HEK293 (cell line): Measurements from ENCODE around the gene REX1BD.

ENCODE experiments used
- CTCF ChIA-PET: fragments of 350-600 bp; formaldehyde crosslinking; extraction: SDS; loops from one replicate; lab custom pipeline; 2021; ENCODE audit warnings: antibody characterized with exemption; lab: Yijun Ruan, JAX
- POLR2A ChIA-PET: fragments of 300-600 bp; formaldehyde crosslinking; extraction: SDS; loops from one replicate; lab custom pipeline; 2020; ENCODE audit warnings: antibody characterized with exemption, inconsistent platforms; lab: Yijun Ruan, JAX
- H3K27ac ChIP-seq: fragments of 200-500 bp; sonication (Bioruptor generic); 2 replicates; pipeline ENCODE4 v1.5.1; 2014; ENCODE audit warnings: low read depth, low read length, control low read depth, inconsistent platforms; ENCODE audit errors: extremely low read depth
- H3K36me3 ChIP-seq, 2 experiments: fragments of 200-500 bp in 1 of 2; sonication (Bioruptor generic) in 1 of 2; 1 replicate in 1 of 2; 2 replicates in 1 of 2; pipeline ENCODE4 v1.5.1; 2014 to 2017; ENCODE audit warnings: inconsistent platforms in 2 of 2, low read length in 2 of 2; ENCODE audit not compliant: control insufficient read depth in 2 of 2, insufficient read depth in 1 of 2
- H3K4me1 ChIP-seq: fragments of 200-500 bp; sonication (Bioruptor generic); 2 replicates; pipeline ENCODE4 v1.5.1; 2014; ENCODE audit warnings: mild to moderate bottlenecking, low read length, inconsistent platforms; ENCODE audit not compliant: control insufficient read depth, insufficient read depth
- H3K4me3 ChIP-seq: 2 replicates; pipeline ENCODE4 v1.5.1; 2011; ENCODE audit warnings: low read depth, mild to moderate bottlenecking, control low read depth, low read length, moderate library complexity
- H3K9me3 ChIP-seq: fragments of 200-500 bp; sonication (Bioruptor generic); 2 replicates; pipeline ENCODE4 v1.5.1; 2014; ENCODE audit warnings: low read depth, low read length, inconsistent platforms; ENCODE audit not compliant: control insufficient read depth, insufficient read depth
- EGR2 ChIP-seq: fragments of 450-650 bp; formaldehyde crosslinking; IDR thresholded peaks from 2 replicates; pipeline ENCODE4 v1.5.1; 2016; ENCODE audit warnings: low read depth, missing biosample characterization, missing genetic modification characterization
- MYNN ChIP-seq: fragments of 450-650 bp; formaldehyde crosslinking; IDR thresholded peaks from 2 replicates; pipeline ENCODE4 v1.5.1; 2016; ENCODE audit warnings: missing biosample characterization, missing genetic modification characterization, borderline replicate concordance
- RBAK ChIP-seq: fragments of 450-650 bp; formaldehyde crosslinking; IDR thresholded peaks from 2 replicates; pipeline ENCODE4 v1.5.1; 2016; ENCODE audit warnings: missing biosample characterization, missing genetic modification characterization
- SALL2 ChIP-seq: fragments of 450-650 bp; formaldehyde crosslinking; IDR thresholded peaks from 2 replicates; pipeline ENCODE4 v1.5.0; 2017; ENCODE audit warnings: missing biosample characterization, mild to moderate bottlenecking, missing genetic modification characterization, borderline replicate concordance
- SP2 ChIP-seq: fragments of 450-650 bp; formaldehyde crosslinking; IDR thresholded peaks from 2 replicates; pipeline ENCODE4 v1.5.1; 2016; ENCODE audit warnings: missing biosample characterization, missing genetic modification characterization
- ZNF10 ChIP-seq: fragments of 450-650 bp; formaldehyde crosslinking; IDR thresholded peaks from 2 replicates; pipeline ENCODE4 v1.5.1; 2017; ENCODE audit warnings: missing biosample characterization, missing genetic modification characterization
- ZNF121 ChIP-seq: fragments of 450-650 bp; formaldehyde crosslinking; IDR thresholded peaks from 2 replicates; pipeline ENCODE4 v1.5.1; 2016; ENCODE audit warnings: missing biosample characterization, missing genetic modification characterization
- ZNF133 ChIP-seq: fragments of 450-650 bp; formaldehyde crosslinking; IDR thresholded peaks from 2 replicates; pipeline ENCODE4 v1.5.1; 2016; ENCODE audit warnings: missing biosample characterization, missing genetic modification characterization
- ZNF174 ChIP-seq: fragments of 450-650 bp; formaldehyde crosslinking; IDR thresholded peaks from 2 replicates; pipeline ENCODE4 v1.5.0; 2017; ENCODE audit warnings: missing biosample characterization, mild to moderate bottlenecking, missing genetic modification characterization
- ZNF23 ChIP-seq: fragments of 450-650 bp; formaldehyde crosslinking; IDR thresholded peaks from 2 replicates; pipeline ENCODE4 v1.5.1; 2016; ENCODE audit warnings: missing biosample characterization, missing genetic modification characterization, borderline replicate concordance
- ZNF24 ChIP-seq: fragments of 450-650 bp; formaldehyde crosslinking; IDR thresholded peaks from 2 replicates; pipeline ENCODE4 v1.5.1; 2016; ENCODE audit warnings: missing biosample characterization, missing genetic modification characterization
- ZNF266 ChIP-seq: fragments of 450-650 bp; formaldehyde crosslinking; IDR thresholded peaks from 2 replicates; pipeline ENCODE4 v1.5.1; 2016; ENCODE audit warnings: missing biosample characterization, missing genetic modification characterization, low read depth
- ZNF394 ChIP-seq: fragments of 450-650 bp; formaldehyde crosslinking; IDR thresholded peaks from 2 replicates; pipeline ENCODE4 v1.5.1; 2016; ENCODE audit warnings: missing biosample characterization, missing genetic modification characterization, mild to moderate bottlenecking, moderate library complexity, borderline replicate concordance
- ZNF423 ChIP-seq: fragments of 450-650 bp; formaldehyde crosslinking; IDR thresholded peaks from 2 replicates; pipeline ENCODE4 v1.5.1; 2016; ENCODE audit warnings: missing biosample characterization, missing genetic modification characterization
- ZNF514 ChIP-seq: fragments of 450-650 bp; formaldehyde crosslinking; IDR thresholded peaks from 2 replicates; pipeline ENCODE4 v1.5.1; 2016; ENCODE audit warnings: missing biosample characterization, missing genetic modification characterization
- ZNF560 ChIP-seq: fragments of 450-650 bp; formaldehyde crosslinking; IDR thresholded peaks from 2 replicates; pipeline ENCODE4 v1.5.1; 2017; ENCODE audit warnings: missing biosample characterization, missing genetic modification characterization, borderline replicate concordance
- ZNF623 ChIP-seq: fragments of 450-650 bp; formaldehyde crosslinking; IDR thresholded peaks from 2 replicates; pipeline ENCODE4 v1.5.1; 2016; ENCODE audit warnings: missing biosample characterization, missing genetic modification characterization
- ZNF629 ChIP-seq: fragments of 450-650 bp; formaldehyde crosslinking; IDR thresholded peaks from 2 replicates; pipeline ENCODE4 v1.5.1; 2017; ENCODE audit warnings: missing biosample characterization, missing genetic modification characterization
- ZNF670 ChIP-seq: fragments of 450-650 bp; formaldehyde crosslinking; IDR thresholded peaks from 2 replicates; pipeline ENCODE4 v1.5.1; 2016; ENCODE audit warnings: missing biosample characterization, missing genetic modification characterization, low read depth
- ZNF707 ChIP-seq: fragments of 450-650 bp; formaldehyde crosslinking; IDR thresholded peaks from 2 replicates; pipeline ENCODE4 v1.5.1; 2016; ENCODE audit warnings: missing biosample characterization, missing genetic modification characterization
- ZNF777 ChIP-seq: fragments of 450-650 bp; formaldehyde crosslinking; IDR thresholded peaks from 2 replicates; pipeline ENCODE4 v1.5.1; 2017; ENCODE audit warnings: missing biosample characterization, missing genetic modification characterization, borderline replicate concordance
- ZNF785 ChIP-seq: fragments of 450-650 bp; formaldehyde crosslinking; IDR thresholded peaks from 2 replicates; pipeline ENCODE4 v1.5.1; 2016; ENCODE audit warnings: missing biosample characterization, missing genetic modification characterization
- ZNF791 ChIP-seq: fragments of 450-650 bp; formaldehyde crosslinking; IDR thresholded peaks from 2 replicates; pipeline ENCODE4 v1.5.1; 2016; ENCODE audit warnings: missing biosample characterization, missing genetic modification characterization
- ZXDB ChIP-seq: fragments of 450-650 bp; formaldehyde crosslinking; IDR thresholded peaks from 2 replicates; pipeline ENCODE4 v1.5.1; 2016; ENCODE audit warnings: missing biosample characterization, missing genetic modification characterization
- TF ChIP-seq, protein P1 (sequence below): sonication (generic); formaldehyde crosslinking; IDR thresholded peaks from 2 replicates; pipeline ENCODE4 v1.8.1; 2022; ENCODE audit warnings: mild to moderate bottlenecking, moderate library complexity, missing genetic modification reagents
- TF ChIP-seq, protein P2 (sequence below): fragments of 450-650 bp; formaldehyde crosslinking; IDR thresholded peaks from 2 replicates; pipeline ENCODE4 v1.5.1; 2016; ENCODE audit warnings: missing biosample characterization, missing genetic modification characterization
- TF ChIP-seq, protein P3 (sequence below): fragments of 450-650 bp; IDR thresholded peaks from 2 replicates; pipeline ENCODE4 v1.5.1; 2018; ENCODE audit warnings: missing biosample characterization, missing genetic modification characterization
- TF ChIP-seq, protein P4 (sequence below): fragments of 450-650 bp; formaldehyde crosslinking; IDR thresholded peaks from 2 replicates; pipeline ENCODE4 v1.5.1; 2016; ENCODE audit warnings: missing biosample characterization, missing genetic modification characterization
- TF ChIP-seq, protein P5 (sequence below): fragments of 450-650 bp; formaldehyde crosslinking; IDR thresholded peaks from 2 replicates; pipeline ENCODE4 v1.5.1; 2016; ENCODE audit warnings: missing biosample characterization, missing genetic modification characterization

Gene REX1BD

DNA sequence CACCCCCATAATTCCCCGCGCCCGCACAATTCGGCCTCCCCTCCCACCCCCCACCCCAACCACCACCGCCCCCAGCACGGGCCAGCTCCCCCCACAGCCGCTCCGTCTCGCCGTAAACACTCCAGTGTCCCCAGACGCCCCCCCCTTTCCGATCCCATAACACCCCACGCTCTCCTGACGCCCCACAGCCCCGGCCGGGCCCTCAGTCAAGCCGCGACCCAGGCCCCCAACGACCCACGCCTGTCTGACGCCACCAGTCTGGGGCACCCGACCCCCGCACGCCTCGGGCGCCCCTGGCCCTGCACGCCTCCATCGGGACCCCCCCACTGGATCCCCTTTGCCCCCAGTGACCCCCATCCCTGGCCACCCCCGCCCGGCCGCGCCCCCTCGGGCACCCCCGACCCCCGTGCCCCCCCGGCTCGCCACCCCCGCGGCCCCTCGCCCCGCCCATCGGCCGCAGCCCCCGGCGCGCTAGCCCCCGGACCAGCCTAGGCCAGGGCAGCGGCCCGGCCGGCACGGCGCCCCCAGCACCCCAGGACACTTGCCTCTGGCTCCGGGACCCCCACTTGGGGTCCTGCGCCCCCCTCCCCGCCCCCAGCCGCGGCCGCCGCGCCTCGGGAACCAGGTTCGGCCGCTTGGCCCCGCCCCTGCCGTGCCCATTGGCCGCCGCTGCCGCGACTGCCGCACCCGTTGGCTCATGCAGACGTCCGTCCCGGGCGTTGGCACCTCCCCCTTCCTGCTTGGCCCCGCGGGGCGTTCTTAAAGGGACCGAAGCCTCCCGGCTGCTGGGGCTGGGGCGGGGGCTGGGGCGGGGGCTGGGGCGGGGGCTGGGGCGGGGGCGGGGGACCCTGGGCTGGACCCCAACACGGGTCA lies 45.4 kb upstream of the REX1BD start, which contains the start of gene FKBP8:
TSS of gene FKBP8 (minus strand) at position 633 of the 873 bp plus-strand sequence. CDS start 1,603 bp downstream, outside the sequence.
- ChIA-PET CTCF (interaction anchor here (0.6 to 1.7 kb wide), 5 partner anchors 10 to 443 kb away, joined by 3 to 4 read pairs (median 3); partner anchors contain the start of genes COPE and DDX49), POLR2A (interaction anchor here (0.6 to 1.7 kb wide), 8 partner anchors 9 to 46 kb away, joined by 3 to 10 read pairs (median 5); partner anchors contain the start of genes ELL, KXD1, REX1BD and UBA52)
- Histone ChIP-seq H3K9me3 (no peaks in the 10 kb centered on the region), H3K4me1 (no peaks in the 10 kb centered on the region), H3K4me3 (peak within 1 kb of the TSS; percentile 78), H3K27ac (peak within 1 kb of the TSS; percentile 74), H3K36me3 (peaks cover 9 to 32% of the 10 kb centered on the region in 2 experiments)
- TF ChIP-seq ZNF629 (no peak), ZNF560 (tag by site-specific recombination) (no peak), ZNF623 (tag by site-specific recombination) (no peak), ZNF23 (no peak), ZNF670 (tag by site-specific recombination) (no peak), EGR2 (tag by site-specific recombination) (no peak), ZNF10 (tag by site-specific recombination) (no peak), ZNF174 (tag by site-specific recombination) (no peak), ZNF777 (tag by site-specific recombination) (no peak), MYNN (tag by site-specific recombination) (no peak), ZNF785 (tag by site-specific recombination) (no peak), ZNF791 (no peak), ZNF266 (tag by site-specific recombination) (no peak), SP2 (tag by site-specific recombination) (peak; percentile 71), ZNF24 (tag by site-specific recombination) (no peak), ZNF514 (tag by site-specific recombination) (no peak), SALL2 (tag by site-specific recombination) (no peak), ZNF707 (tag by site-specific recombination) (no peak), ZNF423 (tag by site-specific recombination) (no peak), ZNF133 (tag by site-specific recombination) (no peak), RBAK (tag by site-specific recombination) (no peak), ZXDB (tag by site-specific recombination) (no peak), ZNF394 (no peak), ZNF121 (tag by site-specific recombination) (no peak)
- TF ChIP-seq, protein P1, sequence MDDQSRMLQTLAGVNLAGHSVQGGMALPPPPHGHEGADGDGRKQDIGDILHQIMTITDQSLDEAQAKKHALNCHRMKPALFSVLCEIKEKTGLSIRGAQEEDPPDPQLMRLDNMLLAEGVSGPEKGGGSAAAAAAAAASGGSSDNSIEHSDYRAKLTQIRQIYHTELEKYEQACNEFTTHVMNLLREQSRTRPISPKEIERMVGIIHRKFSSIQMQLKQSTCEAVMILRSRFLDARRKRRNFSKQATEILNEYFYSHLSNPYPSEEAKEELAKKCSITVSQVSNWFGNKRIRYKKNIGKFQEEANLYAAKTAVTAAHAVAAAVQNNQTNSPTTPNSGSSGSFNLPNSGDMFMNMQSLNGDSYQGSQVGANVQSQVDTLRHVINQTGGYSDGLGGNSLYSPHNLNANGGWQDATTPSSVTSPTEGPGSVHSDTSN (CRISPR knock-in tag) = peak; percentile 81; the same call in 1 of the 2 replicates
- TF ChIP-seq, protein P2, sequence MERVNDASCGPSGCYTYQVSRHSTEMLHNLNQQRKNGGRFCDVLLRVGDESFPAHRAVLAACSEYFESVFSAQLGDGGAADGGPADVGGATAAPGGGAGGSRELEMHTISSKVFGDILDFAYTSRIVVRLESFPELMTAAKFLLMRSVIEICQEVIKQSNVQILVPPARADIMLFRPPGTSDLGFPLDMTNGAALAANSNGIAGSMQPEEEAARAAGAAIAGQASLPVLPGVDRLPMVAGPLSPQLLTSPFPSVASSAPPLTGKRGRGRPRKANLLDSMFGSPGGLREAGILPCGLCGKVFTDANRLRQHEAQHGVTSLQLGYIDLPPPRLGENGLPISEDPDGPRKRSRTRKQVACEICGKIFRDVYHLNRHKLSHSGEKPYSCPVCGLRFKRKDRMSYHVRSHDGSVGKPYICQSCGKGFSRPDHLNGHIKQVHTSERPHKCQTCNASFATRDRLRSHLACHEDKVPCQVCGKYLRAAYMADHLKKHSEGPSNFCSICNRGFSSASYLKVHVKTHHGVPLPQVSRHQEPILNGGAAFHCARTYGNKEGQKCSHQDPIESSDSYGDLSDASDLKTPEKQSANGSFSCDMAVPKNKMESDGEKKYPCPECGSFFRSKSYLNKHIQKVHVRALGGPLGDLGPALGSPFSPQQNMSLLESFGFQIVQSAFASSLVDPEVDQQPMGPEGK (tag by site-specific recombination) = peak; percentile 54; the same call in 1 of the 2 replicates
- TF ChIP-seq, protein P3, sequence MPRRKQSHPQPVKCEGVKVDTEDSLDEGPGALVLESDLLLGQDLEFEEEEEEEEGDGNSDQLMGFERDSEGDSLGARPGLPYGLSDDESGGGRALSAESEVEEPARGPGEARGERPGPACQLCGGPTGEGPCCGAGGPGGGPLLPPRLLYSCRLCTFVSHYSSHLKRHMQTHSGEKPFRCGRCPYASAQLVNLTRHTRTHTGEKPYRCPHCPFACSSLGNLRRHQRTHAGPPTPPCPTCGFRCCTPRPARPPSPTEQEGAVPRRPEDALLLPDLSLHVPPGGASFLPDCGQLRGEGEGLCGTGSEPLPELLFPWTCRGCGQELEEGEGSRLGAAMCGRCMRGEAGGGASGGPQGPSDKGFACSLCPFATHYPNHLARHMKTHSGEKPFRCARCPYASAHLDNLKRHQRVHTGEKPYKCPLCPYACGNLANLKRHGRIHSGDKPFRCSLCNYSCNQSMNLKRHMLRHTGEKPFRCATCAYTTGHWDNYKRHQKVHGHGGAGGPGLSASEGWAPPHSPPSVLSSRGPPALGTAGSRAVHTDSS (tag by site-specific recombination) = no peak
- TF ChIP-seq, protein P4, sequence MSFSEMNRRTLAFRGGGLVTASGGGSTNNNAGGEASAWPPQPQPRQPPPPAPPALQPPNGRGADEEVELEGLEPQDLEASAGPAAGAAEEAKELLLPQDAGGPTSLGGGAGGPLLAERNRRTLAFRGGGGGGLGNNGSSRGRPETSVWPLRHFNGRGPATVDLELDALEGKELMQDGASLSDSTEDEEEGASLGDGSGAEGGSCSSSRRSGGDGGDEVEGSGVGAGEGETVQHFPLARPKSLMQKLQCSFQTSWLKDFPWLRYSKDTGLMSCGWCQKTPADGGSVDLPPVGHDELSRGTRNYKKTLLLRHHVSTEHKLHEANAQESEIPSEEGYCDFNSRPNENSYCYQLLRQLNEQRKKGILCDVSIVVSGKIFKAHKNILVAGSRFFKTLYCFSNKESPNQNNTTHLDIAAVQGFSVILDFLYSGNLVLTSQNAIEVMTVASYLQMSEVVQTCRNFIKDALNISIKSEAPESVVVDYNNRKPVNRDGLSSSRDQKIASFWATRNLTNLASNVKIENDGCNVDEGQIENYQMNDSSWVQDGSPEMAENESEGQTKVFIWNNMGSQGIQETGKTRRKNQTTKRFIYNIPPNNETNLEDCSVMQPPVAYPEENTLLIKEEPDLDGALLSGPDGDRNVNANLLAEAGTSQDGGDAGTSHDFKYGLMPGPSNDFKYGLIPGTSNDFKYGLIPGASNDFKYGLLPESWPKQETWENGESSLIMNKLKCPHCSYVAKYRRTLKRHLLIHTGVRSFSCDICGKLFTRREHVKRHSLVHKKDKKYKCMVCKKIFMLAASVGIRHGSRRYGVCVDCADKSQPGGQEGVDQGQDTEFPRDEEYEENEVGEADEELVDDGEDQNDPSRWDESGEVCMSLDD (tag by site-specific recombination) = no peak
- TF ChIP-seq, protein P5, sequence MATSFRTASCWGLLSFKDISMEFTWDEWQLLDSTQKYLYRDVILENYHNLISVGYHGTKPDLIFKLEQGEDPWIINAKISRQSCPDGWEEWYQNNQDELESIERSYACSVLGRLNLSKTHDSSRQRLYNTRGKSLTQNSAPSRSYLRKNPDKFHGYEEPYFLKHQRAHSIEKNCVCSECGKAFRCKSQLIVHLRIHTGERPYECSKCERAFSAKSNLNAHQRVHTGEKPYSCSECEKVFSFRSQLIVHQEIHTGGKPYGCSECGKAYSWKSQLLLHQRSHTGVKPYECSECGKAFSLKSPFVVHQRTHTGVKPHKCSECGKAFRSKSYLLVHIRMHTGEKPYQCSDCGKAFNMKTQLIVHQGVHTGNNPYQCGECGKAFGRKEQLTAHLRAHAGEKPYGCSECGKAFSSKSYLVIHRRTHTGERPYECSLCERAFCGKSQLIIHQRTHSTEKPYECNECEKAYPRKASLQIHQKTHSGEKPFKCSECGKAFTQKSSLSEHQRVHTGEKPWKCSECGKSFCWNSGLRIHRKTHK (tag by site-specific recombination) = no peak
